Osteoblast (primary cell): ENCODE results near the gene NOS3. TPM values are rescaled to one million over a fixed set of nuclear protein-coding genes. Genes with fewer than 3 reads are reported as not detected.

ENCODE experiments used
- DNase-seq: peaks from one replicate; pipeline ENCODE4 v3.0.0; 2011; ENCODE audit warnings: low spot score, mixed read lengths; ENCODE audit not compliant: insufficient read length; ENCODE audit errors: missing footprints
- H2AFZ ChIP-seq: 2 replicates; pipeline ENCODE4 v1.6.0; 2011; ENCODE audit warnings: mild to moderate bottlenecking, low read length
- H3K27ac ChIP-seq: 2 replicates; pipeline ENCODE4 v1.5.1; 2011; ENCODE audit warnings: mild to moderate bottlenecking, low read depth, low read length, moderate library complexity
- H3K27me3 ChIP-seq: 2 replicates; pipeline ENCODE4 v1.6.0; 2012; ENCODE audit warnings: mild to moderate bottlenecking, control low read depth, inconsistent platforms, low read length, moderate library complexity; ENCODE audit not compliant: insufficient read depth
- H3K36me3 ChIP-seq: 2 replicates; pipeline ENCODE4 v1.5.1; 2011; ENCODE audit warnings: mild to moderate bottlenecking, low read length, control low read depth, moderate library complexity; ENCODE audit not compliant: insufficient read depth
- H3K4me1 ChIP-seq: 2 replicates; pipeline ENCODE4 v1.5.1; 2011; ENCODE audit warnings: mild to moderate bottlenecking, low read length, control low read depth, moderate library complexity; ENCODE audit not compliant: insufficient read depth
- H3K4me2 ChIP-seq: 2 replicates; pipeline ENCODE4 v1.6.0; 2011; ENCODE audit warnings: mild to moderate bottlenecking, low read length; ENCODE audit not compliant: insufficient read depth
- H3K4me3 ChIP-seq: fragments of 200-600 bp; sonication (generic); 3 replicates; pipeline ENCODE4 v1.5.1; 2012; ENCODE audit warnings: mild to moderate bottlenecking, low read length, inconsistent platforms; ENCODE audit not compliant: insufficient read depth
- H3K79me2 ChIP-seq: 2 replicates; pipeline ENCODE4 v1.6.0; 2012; ENCODE audit warnings: mild to moderate bottlenecking, low read length, control low read depth, inconsistent platforms; ENCODE audit not compliant: insufficient read depth
- H3K9me3 ChIP-seq: 2 replicates; pipeline ENCODE4 v1.5.1; 2011; ENCODE audit warnings: low read depth, low read length, control low read depth
- H4K20me1 ChIP-seq: 2 replicates; pipeline ENCODE4 v1.6.0; 2012; ENCODE audit warnings: mild to moderate bottlenecking, low read length, control low read depth; ENCODE audit not compliant: insufficient read depth
- total RNA-seq: library from RNA; depleted of rRNA; stranded (reverse); fragments of >200 nt; gene quantifications from 2 replicates; pipeline ENCODE4 v1.2.3, GENCODE V29; 2012
- TF ChIP-seq, protein P1 (sequence below): IDR thresholded peaks from 2 replicates; pipeline ENCODE4 v1.5.1; 2011; ENCODE audit warnings: mild to moderate bottlenecking, low read depth, low read length, moderate library complexity; ENCODE audit errors: extremely low read depth

NOS3 gene
- total RNA-seq, 1 donor: not detected

DNA sequence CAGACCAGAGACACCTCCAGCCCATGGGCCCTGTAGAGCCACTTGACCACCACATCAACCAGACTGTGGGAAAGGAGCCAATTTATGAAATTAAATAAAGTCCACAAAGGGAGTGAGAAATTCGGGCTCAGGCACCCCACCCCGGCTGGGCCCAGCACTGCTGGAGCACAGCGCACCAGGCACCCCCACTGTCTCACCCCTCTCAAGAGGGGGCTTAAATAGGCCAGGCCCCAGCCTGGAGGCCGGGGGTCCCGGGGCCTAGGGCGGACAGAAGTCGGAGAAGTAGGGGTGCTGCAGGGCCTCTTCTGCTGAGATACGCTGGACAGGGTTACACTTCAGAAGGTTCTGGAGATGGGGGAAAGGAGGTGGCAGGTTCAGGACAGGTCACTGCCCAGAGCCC is 62.9 kb downstream of the NOS3 start:
- TF ChIP-seq, protein P1, sequence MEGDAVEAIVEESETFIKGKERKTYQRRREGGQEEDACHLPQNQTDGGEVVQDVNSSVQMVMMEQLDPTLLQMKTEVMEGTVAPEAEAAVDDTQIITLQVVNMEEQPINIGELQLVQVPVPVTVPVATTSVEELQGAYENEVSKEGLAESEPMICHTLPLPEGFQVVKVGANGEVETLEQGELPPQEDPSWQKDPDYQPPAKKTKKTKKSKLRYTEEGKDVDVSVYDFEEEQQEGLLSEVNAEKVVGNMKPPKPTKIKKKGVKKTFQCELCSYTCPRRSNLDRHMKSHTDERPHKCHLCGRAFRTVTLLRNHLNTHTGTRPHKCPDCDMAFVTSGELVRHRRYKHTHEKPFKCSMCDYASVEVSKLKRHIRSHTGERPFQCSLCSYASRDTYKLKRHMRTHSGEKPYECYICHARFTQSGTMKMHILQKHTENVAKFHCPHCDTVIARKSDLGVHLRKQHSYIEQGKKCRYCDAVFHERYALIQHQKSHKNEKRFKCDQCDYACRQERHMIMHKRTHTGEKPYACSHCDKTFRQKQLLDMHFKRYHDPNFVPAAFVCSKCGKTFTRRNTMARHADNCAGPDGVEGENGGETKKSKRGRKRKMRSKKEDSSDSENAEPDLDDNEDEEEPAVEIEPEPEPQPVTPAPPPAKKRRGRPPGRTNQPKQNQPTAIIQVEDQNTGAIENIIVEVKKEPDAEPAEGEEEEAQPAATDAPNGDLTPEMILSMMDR: no peak
- Histone ChIP-seq H3K27ac (no peak overlapping the region), H3K4me2 (no peak overlapping the region), H2AFZ (no peak overlapping the region), H4K20me1 (peaks cover 6% of the 10 kb centered on the region), H3K4me3 (no peak overlapping the region), H3K4me1 (peaks cover 18% of the 10 kb centered on the region), H3K9me3 (no peaks in the 10 kb centered on the region), H3K36me3 (peaks cover 4% of the 10 kb centered on the region), H3K79me2 (no peaks in the 10 kb centered on the region), H3K27me3 (no peaks in the 10 kb centered on the region)
- no peak for DNase-seq

- no peaks in the 10 kb centered on the region for H3K9me3 ChIP-seq
- no peak for DNase-seq
- H3K36me3 ChIP-seq: peaks cover 4% of the 10 kb centered on the region
- no peak overlapping the region for H3K4me3 ChIP-seq
- no peak overlapping the region for H3K27ac ChIP-seq
- no peak overlapping the region for H2AFZ ChIP-seq
- peaks cover 14% of the 10 kb centered on the region for H3K79me2 ChIP-seq
- H4K20me1 ChIP-seq: peaks cover 16% of the 10 kb centered on the region
- peaks cover 33% of the 10 kb centered on the region for H3K4me1 ChIP-seq
- no peaks in the 10 kb centered on the region for H3K27me3 ChIP-seq
- TF ChIP-seq, protein P1: no peak
- H3K4me2 ChIP-seq: no peak overlapping the region
Observed at GRCh38 chr7:151056283-151056665, 65.5 kb downstream of the NOS3 start.

DNA sequence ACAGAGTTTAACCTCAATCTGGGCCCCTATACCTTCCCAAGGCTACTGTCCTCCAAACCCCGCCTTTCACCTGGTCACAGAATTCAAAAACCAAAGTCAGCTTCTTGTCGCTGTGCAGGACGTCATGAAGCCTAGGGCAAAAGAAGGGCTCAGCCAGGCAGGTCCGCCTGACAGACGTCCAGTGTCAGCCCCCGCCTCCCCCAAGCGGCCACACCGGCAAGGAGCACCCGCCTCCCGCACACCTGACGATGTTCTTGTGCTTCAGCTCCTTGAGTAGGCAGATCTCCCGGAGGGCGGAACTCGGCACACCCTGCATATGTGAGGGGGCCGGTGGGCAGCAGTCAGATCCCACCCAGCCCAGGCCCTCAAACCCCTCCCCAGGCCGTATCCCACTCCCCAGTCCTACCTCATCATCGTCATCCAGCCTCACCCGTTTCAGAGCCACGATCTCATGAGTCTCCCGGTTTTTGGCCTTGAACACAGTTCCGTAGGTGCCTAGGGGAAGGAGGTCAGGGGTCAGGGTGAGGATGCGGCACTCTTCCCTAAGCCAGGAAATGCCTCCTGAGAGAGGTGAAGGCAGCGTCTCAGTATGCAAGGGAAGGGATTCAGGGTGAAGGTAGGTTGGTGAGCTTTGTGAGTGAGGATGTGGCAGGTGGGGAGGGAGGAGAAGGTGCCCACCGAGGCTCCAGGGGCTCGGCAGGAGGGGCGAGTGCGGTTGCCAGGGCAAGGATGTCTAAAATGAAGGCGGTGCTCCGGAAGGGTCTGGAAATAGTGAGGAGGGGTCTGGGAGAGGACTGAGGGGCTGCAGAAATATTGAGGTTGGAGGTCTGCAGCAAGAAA is 66.1 kb downstream of the NOS3 start:
- peak overlapping the region; percentile 53 for H2AFZ ChIP-seq
- H3K36me3 ChIP-seq: peaks cover 4% of the 10 kb centered on the region
- peaks cover 19% of the 10 kb centered on the region for H4K20me1 ChIP-seq
- peak; percentile 72 for DNase-seq
- peaks cover 20% of the 10 kb centered on the region for H3K79me2 ChIP-seq
- H3K4me2 ChIP-seq: peak overlapping the region; percentile 100
- TF ChIP-seq, protein P1: no peak
- H3K4me1 ChIP-seq: peaks cover 39% of the 10 kb centered on the region
- H3K27ac ChIP-seq: no peak overlapping the region
- H3K27me3 ChIP-seq: no peaks in the 10 kb centered on the region
- peak overlapping the region; percentile 91 for H3K4me3 ChIP-seq
- no peaks in the 10 kb centered on the region for H3K9me3 ChIP-seq

GRCh38 chr7:151057506-151057988 is 66.7 kb downstream of the NOS3 start, which contains the start of gene CDK5:
CDK5 (minus strand) TSS chr7:151057897; CDS start chr7:151057848, 49 bp downstream.
- Histone ChIP-seq H3K27ac (peak within 1 kb of the TSS; percentile 93), H3K4me3 (peak within 1 kb of the TSS; percentile 91), H3K36me3 (peaks cover 4% of the 10 kb centered on the region), H3K27me3 (no peaks in the 10 kb centered on the region), H3K4me1 (peaks cover 45% of the 10 kb centered on the region), H3K9me3 (no peaks in the 10 kb centered on the region), H3K4me2 (peak within 1 kb of the TSS; percentile 100), H3K79me2 (peaks cover 27% of the 10 kb centered on the region), H4K20me1 (peaks cover 17% of the 10 kb centered on the region), H2AFZ (peak within 1 kb of the TSS; percentile 93)
- TF ChIP-seq, protein P1: no peak
- peak; percentile 96 for DNase-seq
